DND-41 (cell line): Measurements from ENCODE around the gene PIK3C2A.

Experiments
- ATAC-seq: fragments of 200-7000 bp; cut with Tn5 transposase; 3 replicates; pipeline ENCODE4 v1.9.1; 2021; ENCODE audit warnings: low read depth; ENCODE audit not compliant: insufficient read depth
- DNase-seq: peaks from one replicate; pipeline ENCODE4 v3.0.0-alpha.2; 2020
- H2AFZ ChIP-seq: 2 replicates; pipeline ENCODE4 v1.6.0; 2012; ENCODE audit warnings: low read depth, low read length
- H3K27ac ChIP-seq: 2 replicates; pipeline ENCODE4 v1.5.1; 2012; ENCODE audit warnings: low read length, inconsistent platforms
- H3K27me3 ChIP-seq: fragments of 200-600 bp; sonication (generic); 2 replicates; pipeline ENCODE4 v1.6.0; 2012; ENCODE audit warnings: low read length, mild to moderate bottlenecking, inconsistent platforms; ENCODE audit not compliant: insufficient read depth, poor library complexity
- H3K36me3 ChIP-seq: 2 replicates; pipeline ENCODE4 v1.5.1; 2012; ENCODE audit warnings: low read length, inconsistent platforms; ENCODE audit not compliant: insufficient read depth
- H3K4me1 ChIP-seq: 2 replicates; pipeline ENCODE4 v1.5.1; 2012; ENCODE audit warnings: mild to moderate bottlenecking, low read length; ENCODE audit not compliant: insufficient read depth
- H3K4me2 ChIP-seq: 2 replicates; pipeline ENCODE4 v1.6.0; 2012; ENCODE audit warnings: mild to moderate bottlenecking, moderate library complexity, low read length, inconsistent platforms; ENCODE audit not compliant: insufficient read depth
- H3K4me3 ChIP-seq, 2 experiments: fragments of 200-600 bp in 1 of 2; shearing (Covaris generic) in 1 of 2; 2 replicates each; pipeline ENCODE4 v1.5.1; 2012 to 2016; ENCODE audit warnings: inconsistent platforms in 2 of 2, low read length in 2 of 2, mild to moderate bottlenecking in 2 of 2, low read depth in 1 of 2, moderate library complexity in 1 of 2
- H3K79me2 ChIP-seq: 2 replicates; pipeline ENCODE4 v1.6.0; 2012; ENCODE audit warnings: low read length, inconsistent platforms; ENCODE audit not compliant: insufficient read depth
- H3K9ac ChIP-seq: 2 replicates; pipeline ENCODE4 v1.6.0; 2012; ENCODE audit warnings: low read depth, mild to moderate bottlenecking, inconsistent platforms, low read length, moderate library complexity
- H3K9me3 ChIP-seq: 2 replicates; pipeline ENCODE4 v1.5.1; 2012; ENCODE audit warnings: low read length, moderate library complexity, mild to moderate bottlenecking, inconsistent platforms; ENCODE audit not compliant: insufficient read depth, severe bottlenecking
- H4K20me1 ChIP-seq: 2 replicates; pipeline ENCODE4 v1.6.0; 2012; ENCODE audit warnings: low read length; ENCODE audit not compliant: insufficient read depth
- CTCF ChIP-seq: IDR thresholded peaks from 2 replicates; pipeline ENCODE4 v1.5.1; 2012; ENCODE audit warnings: borderline replicate concordance, low read length, moderate library complexity, mild to moderate bottlenecking; ENCODE audit not compliant: poor library complexity, severe bottlenecking; ENCODE audit errors: extremely low read depth
- EZH2 ChIP-seq: IDR thresholded peaks from 3 replicates; pipeline ENCODE4 v1.6.1; 2012; ENCODE audit warnings: borderline replicate concordance, low read depth, mild to moderate bottlenecking, moderate library complexity, low read length, inconsistent platforms; ENCODE audit not compliant: severe bottlenecking

The PIK3C2A gene

GRCh38 chr11:17207317-17208256 lies at the start of gene PIK3C2A:
Gene PIK3C2A, minus strand, starts transcription at chr11:17207986. Its CDS starts 38,245 bp downstream, at chr11:17169741.
- DNase-seq (peak; percentile 89), ATAC-seq (peak; percentile 95)
- peaks cover 43% of the 10 kb centered on the region for H3K79me2 ChIP-seq
- peak within 1 kb of the TSS; percentile 66 to 75 for H3K4me3 ChIP-seq
- H3K9me3 ChIP-seq, result no peaks in the 10 kb centered on the region
- H3K4me1 ChIP-seq, result peaks cover 33% of the 10 kb centered on the region
- H3K9ac ChIP-seq, result peak within 1 kb of the TSS; percentile 77
- peaks cover 3% of the 10 kb centered on the region; the same call in 1 of the 2 replicates for H4K20me1 ChIP-seq
- no peaks in the 10 kb centered on the region; the same call in 1 of the 2 replicates for H3K36me3 ChIP-seq
- H3K27me3 ChIP-seq, result no peaks in the 10 kb centered on the region
- H2AFZ ChIP-seq, result peak within 1 kb of the TSS; percentile 90
- peak within 1 kb of the TSS; percentile 67 for H3K27ac ChIP-seq
- peak within 1 kb of the TSS; percentile 92 for H3K4me2 ChIP-seq
- TF ChIP-seq EZH2 (no peak), CTCF (no peak)

GRCh38 chr11:17257196-17257595 lies 49.4 kb upstream of the PIK3C2A start:
- Histone ChIP-seq H2AFZ (no peak overlapping the region), H3K79me2 (no peaks in the 10 kb centered on the region)

GRCh38 chr11:17256512-17256911 lies 48.7 kb upstream of the PIK3C2A start:
- no peak overlapping the region for H2AFZ ChIP-seq

More at GRCh38 chr11:17257196-17257595, 49.4 kb upstream of the PIK3C2A start:
- Histone ChIP-seq H4K20me1 (no peaks in the 10 kb centered on the region), H3K36me3 (no peaks in the 10 kb centered on the region), H3K27ac (no peak overlapping the region; the same call in 1 of the 2 replicates), H3K9me3 (no peaks in the 10 kb centered on the region), H3K27me3 (no peaks in the 10 kb centered on the region), H3K4me2 (no peak overlapping the region), H3K9ac (no peak overlapping the region), H3K4me3 (no peak overlapping the region), H3K4me1 (peaks cover 6% of the 10 kb centered on the region; the same call in 1 of the 2 replicates)
- TF ChIP-seq EZH2 (no peak), CTCF (no peak)
- ATAC-seq (peak; percentile 37; the same call in 2 of the 3 replicates), DNase-seq (no peak)

More at GRCh38 chr11:17256512-17256911, 48.7 kb upstream of the PIK3C2A start:
- DNase-seq (no peak), ATAC-seq (no peak; the same call in 2 of the 3 replicates)
- Histone ChIP-seq H3K79me2 (no peaks in the 10 kb centered on the region), H3K4me3 (no peak overlapping the region), H3K9ac (no peak overlapping the region), H3K27me3 (no peaks in the 10 kb centered on the region), H3K4me2 (no peak overlapping the region), H3K4me1 (peaks cover 6% of the 10 kb centered on the region; the same call in 1 of the 2 replicates), H3K27ac (no peak overlapping the region), H4K20me1 (no peaks in the 10 kb centered on the region), H3K36me3 (no peaks in the 10 kb centered on the region), H3K9me3 (no peaks in the 10 kb centered on the region)
- TF ChIP-seq CTCF (no peak), EZH2 (no peak)
